HG03108 (cell line): ENCODE results near the gene OLFM3.

Source experiments
- ATAC-seq: cut with Tn5 transposase; IDR thresholded peaks from one replicate; pipeline ENCODE4 v1.9.1; 2021; ENCODE audit warnings: moderate library complexity; ENCODE audit not compliant: unreplicated experiment

Gene OLFM3

DNA sequence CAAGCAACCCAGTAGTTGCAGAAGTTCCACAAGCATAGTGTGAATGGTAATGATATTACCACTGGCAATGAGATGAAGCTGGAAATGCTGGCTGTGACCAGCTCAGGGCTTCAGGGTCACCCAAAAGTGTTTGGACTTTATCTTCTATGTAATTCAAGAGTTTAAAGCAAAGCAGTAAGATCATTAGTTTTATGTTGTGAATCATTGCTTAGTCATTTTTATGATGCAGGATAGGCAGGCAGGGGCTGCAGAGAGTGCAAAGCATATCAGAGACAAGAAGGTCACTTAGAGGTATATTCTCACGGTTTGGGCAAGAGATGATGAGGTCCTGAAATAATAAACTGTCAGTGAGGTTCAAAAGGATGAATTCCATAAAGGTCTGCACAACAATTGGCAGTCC lies 147.4 kb downstream of the OLFM3 start:
- ATAC-seq = no peak

DNA sequence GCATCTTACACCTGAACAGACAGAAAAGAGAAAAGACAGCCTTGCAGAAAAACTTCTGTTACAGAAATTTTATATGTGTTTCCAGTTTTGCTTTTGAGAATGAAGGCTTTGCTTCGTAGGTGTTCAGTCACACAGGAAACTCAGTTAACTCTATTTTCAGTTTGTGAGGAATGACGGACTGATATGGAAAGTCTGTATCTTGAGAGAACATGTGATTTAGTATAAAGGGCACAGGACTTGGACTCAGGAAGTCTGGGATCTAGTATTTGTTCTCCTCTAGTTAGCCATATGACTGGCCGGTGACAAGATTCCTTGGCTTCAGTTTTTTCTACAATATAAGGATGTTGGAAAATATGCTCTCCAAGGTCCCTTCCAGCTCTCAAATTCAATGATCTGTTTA lies 149.1 kb downstream of the OLFM3 start:
- no peak for ATAC-seq

DNA sequence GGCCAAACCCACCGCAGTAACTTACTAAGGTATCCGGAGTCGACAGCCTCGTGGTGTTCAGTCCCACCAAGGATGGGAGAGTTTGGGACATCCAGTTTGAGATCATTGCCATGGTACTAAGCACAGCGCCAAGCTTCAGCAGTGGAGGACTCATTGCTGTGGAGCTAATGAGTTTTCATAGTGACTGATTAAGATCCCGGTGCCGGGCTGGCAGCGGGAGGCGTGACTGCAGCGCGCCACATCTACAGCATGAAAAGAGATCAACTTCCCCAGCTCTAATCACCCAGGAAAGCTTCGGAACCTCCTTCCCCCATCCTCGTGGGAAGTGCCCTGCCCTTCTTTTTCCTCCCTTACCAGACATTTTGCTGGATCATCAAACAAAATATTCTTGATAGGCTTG lies 149.9 kb downstream of the OLFM3 start:
- no peak for ATAC-seq

DNA sequence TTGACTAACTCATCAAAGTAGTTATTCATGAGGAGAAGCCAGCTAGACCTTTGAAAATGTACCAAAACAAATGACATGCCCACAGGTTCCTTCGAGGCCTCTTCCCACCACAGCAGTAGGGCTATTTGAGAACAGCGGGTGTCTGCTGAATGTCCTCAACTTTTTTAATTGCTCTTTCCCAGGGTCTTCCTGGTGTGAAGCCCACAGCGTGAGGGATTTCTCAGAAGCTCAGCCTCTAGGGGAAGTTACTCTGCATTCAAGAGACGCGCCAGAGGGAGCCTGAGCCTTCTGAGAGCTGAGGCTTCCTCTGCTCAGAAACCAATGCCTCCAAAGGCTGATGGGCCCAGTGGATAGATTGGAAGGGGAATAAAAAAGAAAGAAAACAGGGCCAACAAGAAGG lies 153.6 kb downstream of the OLFM3 start:
- ATAC-seq = no peak

DNA sequence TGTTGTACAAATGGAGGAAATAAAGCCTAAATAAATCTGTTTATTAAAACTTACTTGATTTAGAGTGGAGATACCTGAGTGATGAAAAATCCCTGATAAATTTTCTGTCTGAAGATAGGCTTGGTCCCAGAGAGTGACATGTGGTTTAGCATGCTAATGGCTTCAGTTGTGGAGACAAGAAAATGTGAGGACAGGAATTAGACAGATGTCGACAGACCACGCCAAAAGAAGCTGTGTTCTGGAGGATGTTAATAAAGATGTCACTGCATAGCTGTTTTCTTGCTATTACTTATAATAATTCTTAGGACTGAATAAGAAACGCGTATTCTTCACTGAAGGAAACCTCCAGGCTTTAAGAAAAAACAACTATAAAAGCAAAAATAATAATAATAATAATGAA lies 154.9 kb downstream of the OLFM3 start:
- no peak for ATAC-seq

DNA sequence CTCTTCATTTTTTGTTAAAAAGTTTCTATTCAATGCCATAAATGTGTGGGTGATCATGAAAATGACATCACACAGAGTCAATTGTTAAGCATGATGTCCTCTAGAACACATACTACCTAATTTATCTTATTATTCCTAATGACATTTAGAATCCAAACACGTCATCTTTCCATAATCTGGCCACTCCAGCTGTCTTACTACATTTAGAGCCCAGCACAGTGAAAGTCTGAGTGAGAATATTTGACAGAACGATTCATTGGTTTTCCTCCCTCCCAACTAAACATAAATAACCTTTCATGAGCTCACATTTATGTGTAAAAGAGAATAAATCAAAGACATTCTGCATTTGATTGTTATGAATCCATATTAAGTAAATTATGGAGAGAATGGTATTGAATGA lies 160.7 kb downstream of the OLFM3 start:
- no peak for ATAC-seq

DNA sequence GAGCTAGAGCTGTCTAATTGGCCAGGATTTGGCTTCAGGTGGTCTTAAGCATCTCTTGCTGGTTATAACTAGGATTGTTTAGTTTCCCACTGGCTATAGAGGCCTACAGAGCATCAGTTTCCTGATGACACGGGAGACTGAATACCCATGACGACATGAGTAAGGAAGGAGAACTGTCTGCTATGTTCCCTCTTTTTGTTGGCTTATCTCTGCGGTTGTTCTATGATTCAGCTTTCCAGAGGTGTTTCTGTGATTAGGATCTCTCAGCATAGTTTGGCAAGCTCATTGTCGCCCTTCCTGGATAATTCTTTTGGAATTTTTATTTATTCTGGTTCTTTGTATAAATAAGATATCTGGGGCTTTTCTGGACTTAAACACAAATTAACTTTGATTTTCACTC lies 163.4 kb downstream of the OLFM3 start:
- ATAC-seq = no peak

DNA sequence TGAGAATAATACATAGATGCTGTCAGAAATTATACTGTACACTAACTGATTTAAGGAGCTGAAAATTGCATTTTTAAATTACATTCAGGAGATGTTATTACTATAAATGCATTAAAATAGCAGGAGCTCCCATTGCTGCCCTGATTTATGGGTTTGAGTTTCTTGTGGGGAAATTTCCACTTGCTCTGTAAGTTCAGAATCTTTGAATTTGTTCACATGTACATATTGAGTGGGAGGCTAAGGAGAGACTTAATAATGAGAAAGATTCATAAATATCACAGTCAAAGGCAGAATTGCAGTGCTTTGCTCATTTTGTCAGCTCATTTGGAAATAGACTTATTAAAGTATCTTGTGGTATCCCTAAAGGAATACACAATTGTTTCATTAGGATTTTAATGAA lies 170.3 kb downstream of the OLFM3 start:
- ATAC-seq = no peak

DNA sequence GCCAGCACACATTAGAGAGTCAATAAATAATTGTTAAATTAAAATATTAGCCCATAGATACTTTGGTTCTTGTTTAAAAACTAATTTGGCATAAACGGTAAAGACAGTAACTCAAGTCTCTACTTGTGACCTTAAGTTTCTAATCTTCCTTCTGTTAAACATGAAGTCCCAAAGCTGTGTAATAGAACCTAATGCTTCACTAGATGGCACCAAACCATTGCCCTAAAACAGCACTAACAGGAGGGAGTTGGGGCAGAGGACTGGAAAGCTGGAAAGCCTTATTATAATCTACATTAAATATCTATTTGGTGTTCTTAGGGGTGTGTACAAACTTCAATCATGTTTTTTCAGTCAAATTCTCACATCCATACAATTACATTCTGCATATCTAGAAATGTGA lies 176.7 kb downstream of the OLFM3 start:
- ATAC-seq = no peak

DNA sequence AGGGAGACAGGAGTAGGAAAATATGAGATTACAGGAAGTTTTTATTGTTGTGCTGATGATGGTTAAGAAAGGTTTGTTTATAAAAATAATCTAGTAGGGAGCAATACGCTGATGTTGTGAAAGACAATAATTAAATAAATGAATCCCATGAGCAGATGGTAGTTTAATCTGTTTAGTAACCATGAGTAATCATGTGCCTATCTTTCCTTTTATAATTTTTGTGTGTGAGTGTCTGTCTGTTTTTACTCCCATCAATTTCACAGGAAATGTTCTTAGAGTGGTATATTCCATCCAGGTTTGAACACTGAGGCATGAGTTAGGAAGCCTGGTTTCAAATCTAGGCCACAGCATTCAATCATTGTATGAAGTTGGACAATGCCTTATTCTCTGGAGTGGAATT lies 180.5 kb downstream of the OLFM3 start:
- ATAC-seq = no peak

DNA sequence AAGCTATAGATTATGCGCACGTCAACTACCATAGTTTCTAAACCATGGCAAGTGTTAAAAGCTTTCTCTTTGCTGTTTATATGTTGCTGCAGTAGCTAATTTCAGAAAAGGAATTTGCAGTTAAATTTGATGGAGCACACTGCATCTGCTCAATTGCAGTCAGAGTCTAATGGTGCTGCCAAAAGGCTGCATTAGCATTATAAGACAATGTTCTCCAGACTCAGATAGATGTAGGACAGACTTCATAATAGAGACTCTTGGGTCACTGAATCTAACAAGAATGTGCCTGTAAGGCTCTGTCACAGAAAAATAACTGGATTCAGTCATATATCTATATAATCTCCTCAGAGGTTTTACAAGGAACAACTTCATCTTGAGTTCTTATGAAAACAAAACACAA lies 198.3 kb downstream of the OLFM3 start:
- no peak for ATAC-seq

DNA sequence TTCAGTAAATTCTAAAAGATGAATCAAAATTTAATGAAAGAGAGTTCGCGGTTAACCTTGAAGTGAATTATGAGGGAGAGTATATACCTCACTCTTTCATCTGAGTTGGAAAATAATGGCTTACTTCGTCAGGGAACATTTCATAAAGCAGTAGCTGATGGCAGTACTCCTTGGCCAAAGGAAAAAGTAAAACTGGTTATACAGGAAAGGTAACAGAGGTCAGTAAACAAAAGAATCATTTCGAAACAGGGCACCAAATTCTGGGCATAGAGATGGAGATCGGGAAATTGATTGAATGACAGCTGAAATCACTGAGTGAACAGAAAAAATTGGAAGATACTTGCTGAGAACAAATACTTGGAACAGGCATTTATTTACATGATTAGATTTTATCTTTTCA lies 199.0 kb downstream of the OLFM3 start:
- ATAC-seq = no peak

DNA sequence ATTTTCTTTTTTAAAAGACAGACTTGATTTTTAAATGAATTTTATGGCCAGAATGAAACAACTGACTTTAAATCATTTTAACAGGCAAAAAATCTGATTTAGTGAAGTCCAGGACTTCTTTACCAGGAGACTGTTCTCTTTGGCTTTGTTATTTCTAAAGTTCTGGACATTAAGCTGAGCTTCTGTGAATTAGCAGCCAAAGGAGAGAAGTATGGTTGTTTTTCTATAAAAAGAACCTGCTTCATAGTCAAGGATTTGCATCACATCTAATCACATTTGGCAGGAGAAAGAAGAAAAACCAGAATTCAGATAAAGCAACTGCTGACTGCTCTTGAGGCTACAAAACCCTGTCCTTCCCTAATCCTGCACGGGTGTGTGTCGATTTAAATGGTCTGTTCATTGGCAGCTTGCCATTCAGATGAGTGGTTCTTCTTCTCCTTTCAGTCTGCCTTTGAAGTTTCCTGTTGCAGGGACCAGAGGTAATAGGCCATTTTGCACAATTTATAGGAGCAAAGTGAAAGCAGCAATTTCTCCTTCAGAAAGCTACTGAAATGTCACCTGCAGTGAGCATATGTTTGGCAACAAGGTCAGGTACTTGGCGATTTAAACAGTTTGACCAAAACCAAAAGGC lies 215.4 kb downstream of the OLFM3 start:
- ATAC-seq = no peak

DNA sequence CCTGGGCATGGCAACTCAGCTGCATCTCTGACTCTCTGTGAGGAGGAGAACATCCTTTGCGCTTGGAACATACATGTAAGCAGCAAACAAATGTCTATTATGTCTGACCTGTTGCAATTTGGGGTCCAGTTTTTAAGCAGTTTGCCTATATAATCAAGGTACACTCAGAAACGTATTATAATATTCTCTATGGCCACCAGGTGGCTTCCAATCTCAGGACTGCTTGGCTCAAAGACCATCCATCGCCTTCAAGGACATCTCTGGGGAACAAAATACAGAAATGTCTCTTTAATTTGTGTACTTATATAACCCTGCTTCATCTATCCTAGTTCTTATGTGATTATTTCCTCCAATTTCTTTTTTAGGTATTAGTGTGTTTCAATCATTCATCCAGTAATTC lies 227.2 kb downstream of the OLFM3 start:
- ATAC-seq = no peak

DNA sequence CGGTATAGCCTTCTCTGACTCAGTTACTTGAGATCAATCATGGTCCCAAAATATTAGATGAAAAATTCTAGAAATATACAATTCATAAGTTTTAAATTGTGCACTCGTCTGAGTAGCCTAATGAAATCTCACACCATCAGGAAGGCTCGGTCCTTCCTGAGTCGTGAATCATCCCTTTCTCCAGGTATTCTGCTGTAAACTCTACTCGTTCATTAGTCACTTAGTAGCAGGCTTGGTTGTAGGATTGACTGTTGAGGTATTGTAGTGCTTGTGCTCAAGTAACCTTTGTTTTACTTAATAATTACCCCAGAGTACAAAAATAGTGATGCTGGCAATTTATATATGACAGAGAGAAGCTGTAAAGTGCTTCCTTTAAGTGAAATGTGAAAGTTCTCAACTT lies 238.7 kb downstream of the OLFM3 start:
- ATAC-seq = no peak

DNA sequence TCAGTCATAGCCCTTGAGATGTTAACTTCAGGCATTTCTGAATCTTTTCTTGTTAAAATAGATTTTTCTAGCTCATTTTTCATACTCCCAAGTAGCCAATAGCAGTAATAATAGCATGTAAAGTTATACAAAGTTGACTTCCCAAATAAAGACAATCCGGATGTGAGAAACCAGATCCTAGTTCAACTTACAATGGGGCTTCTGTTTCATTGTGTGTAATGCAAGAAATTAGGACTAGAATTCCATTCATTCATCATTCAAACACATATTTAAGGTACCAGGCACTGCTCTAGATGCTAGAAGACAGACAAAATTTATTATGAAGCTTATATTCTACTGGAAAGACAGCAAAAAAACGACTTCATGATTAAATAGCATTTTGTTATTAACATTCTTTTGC lies 240.3 kb downstream of the OLFM3 start:
- ATAC-seq = no peak
